ENCODE data around the gene CEP350.

DNA sequence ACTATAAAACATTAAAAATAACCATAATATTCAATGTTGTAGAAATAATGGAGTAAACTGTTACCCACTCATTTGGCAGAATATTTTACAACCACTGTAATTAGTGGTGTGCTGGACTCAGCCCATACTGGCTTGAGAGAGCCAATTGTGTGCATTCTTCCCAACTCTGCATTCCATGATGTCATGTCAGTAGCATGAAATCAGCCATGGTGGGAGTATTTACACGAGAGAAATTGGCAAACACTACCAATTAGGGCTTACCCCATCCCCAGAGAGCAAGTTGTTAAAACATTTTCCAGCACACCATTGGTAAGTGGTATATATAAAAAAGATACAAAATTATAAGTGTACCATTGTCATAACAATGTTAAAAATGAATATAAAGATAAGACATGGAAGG lies 180.9 kb downstream of the CEP350 start:
- TF ChIP-seq, protein P1, sequence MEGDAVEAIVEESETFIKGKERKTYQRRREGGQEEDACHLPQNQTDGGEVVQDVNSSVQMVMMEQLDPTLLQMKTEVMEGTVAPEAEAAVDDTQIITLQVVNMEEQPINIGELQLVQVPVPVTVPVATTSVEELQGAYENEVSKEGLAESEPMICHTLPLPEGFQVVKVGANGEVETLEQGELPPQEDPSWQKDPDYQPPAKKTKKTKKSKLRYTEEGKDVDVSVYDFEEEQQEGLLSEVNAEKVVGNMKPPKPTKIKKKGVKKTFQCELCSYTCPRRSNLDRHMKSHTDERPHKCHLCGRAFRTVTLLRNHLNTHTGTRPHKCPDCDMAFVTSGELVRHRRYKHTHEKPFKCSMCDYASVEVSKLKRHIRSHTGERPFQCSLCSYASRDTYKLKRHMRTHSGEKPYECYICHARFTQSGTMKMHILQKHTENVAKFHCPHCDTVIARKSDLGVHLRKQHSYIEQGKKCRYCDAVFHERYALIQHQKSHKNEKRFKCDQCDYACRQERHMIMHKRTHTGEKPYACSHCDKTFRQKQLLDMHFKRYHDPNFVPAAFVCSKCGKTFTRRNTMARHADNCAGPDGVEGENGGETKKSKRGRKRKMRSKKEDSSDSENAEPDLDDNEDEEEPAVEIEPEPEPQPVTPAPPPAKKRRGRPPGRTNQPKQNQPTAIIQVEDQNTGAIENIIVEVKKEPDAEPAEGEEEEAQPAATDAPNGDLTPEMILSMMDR (IDR thresholded peaks at IDR 0.05): no peak
- TF ChIP-seq EP300 (IDR thresholded peaks at IDR 0.05) (no peak), POLR2A (IDR thresholded peaks at IDR 0.05) (no peak)
